Brain microvascular endothelial cell (primary cell): Measurements from ENCODE around the gene POU6F2.

Source experiments
- DNase-seq: peaks from one replicate; pipeline ENCODE4 v3.0.0-alpha.2; 2020
- H3K27ac ChIP-seq: fragments of 250-450 bp; sonication (Bioruptor Pico); 2 replicates; pipeline ENCODE4 v1.5.1; 2020; ENCODE audit warnings: mild to moderate bottlenecking, moderate library complexity
- H3K27me3 ChIP-seq: fragments of 250-450 bp; sonication (Bioruptor Pico); replicated peaks from 2 replicates; pipeline ENCODE4 v1.5.1; 2020; ENCODE audit warnings: mild to moderate bottlenecking
- H3K36me3 ChIP-seq: fragments of 250-450 bp; sonication (Bioruptor Pico); replicated peaks from 2 replicates; pipeline ENCODE4 v1.5.1; 2020; ENCODE audit warnings: mild to moderate bottlenecking
- H3K4me3 ChIP-seq: 2 replicates; pipeline ENCODE4 v1.5.1; 2011; ENCODE audit warnings: low read depth, mild to moderate bottlenecking, control low read depth, low read length, moderate library complexity
- in situ Hi-C: cut with HindIII; loops from 2 replicates; pipeline ENCODE4 v1.10.0; 2017; ENCODE audit warnings: low sequenced_read_pairs, low pct_ligation_motif_present
- TF ChIP-seq, protein P1 (sequence below): IDR thresholded peaks from 2 replicates; pipeline ENCODE4 v1.5.1; 2011; ENCODE audit warnings: low read depth, mild to moderate bottlenecking, moderate library complexity, low read length, control low read depth, inconsistent platforms; ENCODE audit errors: missing control alignments

The POU6F2 gene

DNA sequence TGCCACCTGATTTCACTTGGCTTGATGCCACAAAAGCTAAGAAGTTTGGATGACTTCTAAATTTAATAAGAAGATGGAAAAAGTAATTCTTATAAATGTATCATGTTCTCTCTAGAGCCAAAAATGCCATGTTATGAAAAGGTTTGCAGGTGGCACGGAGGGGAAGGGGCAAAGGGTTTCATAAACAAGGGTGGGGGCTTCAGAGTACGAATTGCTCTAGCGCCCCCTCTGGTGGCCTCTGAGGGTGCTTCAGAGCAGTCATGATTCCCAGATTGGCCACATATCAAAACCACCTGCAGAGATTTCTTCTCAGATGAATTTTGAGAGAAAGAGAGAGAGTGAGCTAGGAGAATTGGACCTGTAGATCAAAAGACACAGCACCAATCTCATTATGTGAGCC is 379.9 kb downstream of the POU6F2 start:
- H3K4me3 ChIP-seq = no peak overlapping the region
- no peaks in the 10 kb centered on the region for H3K27me3 ChIP-seq
- TF ChIP-seq, protein P1, sequence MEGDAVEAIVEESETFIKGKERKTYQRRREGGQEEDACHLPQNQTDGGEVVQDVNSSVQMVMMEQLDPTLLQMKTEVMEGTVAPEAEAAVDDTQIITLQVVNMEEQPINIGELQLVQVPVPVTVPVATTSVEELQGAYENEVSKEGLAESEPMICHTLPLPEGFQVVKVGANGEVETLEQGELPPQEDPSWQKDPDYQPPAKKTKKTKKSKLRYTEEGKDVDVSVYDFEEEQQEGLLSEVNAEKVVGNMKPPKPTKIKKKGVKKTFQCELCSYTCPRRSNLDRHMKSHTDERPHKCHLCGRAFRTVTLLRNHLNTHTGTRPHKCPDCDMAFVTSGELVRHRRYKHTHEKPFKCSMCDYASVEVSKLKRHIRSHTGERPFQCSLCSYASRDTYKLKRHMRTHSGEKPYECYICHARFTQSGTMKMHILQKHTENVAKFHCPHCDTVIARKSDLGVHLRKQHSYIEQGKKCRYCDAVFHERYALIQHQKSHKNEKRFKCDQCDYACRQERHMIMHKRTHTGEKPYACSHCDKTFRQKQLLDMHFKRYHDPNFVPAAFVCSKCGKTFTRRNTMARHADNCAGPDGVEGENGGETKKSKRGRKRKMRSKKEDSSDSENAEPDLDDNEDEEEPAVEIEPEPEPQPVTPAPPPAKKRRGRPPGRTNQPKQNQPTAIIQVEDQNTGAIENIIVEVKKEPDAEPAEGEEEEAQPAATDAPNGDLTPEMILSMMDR = peak; percentile 56
- in situ Hi-C loops = no loop called here
- no peak overlapping the region for H3K27ac ChIP-seq
- H3K36me3 ChIP-seq = no peaks in the 10 kb centered on the region
- DNase-seq = no peak

DNA sequence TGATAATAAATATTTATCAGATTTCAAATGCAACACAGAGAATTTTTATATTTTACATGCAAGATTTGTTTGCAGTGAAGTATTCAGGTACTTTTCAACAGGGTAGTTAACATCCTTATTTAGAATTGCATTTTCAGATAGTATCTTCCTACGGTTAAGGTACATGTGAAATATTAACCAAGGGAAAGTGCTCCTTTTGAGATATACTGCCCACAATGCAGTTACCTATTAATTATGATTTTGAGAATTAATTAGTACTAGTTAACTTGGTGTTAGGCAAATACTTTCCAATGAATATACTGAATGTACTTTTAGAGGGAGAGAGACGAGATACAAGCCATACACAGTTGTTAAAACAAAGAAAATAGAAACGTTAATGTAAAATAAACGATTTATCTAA is 382.3 kb downstream of the POU6F2 start:
- Histone ChIP-seq H3K36me3 (no peaks in the 10 kb centered on the region), H3K4me3 (no peak overlapping the region), H3K27me3 (no peaks in the 10 kb centered on the region), H3K27ac (no peak overlapping the region)
- no peak for DNase-seq
- TF ChIP-seq, protein P1 = no peak
- in situ Hi-C loops = no loop called here

DNA sequence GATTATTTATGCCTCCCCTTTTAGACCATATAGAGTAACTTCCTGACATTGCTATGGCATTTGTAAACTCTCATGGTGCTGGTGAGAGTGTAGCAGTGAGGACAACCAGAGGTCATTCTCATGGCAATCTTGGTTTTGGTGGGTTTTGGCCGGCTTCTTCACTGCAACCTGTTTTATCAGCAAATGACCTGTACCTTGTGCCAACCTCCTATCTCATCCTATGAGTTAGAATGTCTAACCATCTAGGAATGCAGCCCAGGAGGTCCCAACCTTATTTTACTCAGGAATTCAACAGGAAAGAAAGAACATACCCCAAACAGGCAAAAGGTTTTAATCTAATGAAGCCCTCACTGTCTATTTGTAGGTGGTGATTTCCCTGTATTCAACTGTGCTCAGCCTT is 383.1 kb downstream of the POU6F2 start:
- TF ChIP-seq, protein P1 = no peak
- DNase-seq = no peak
- Histone ChIP-seq H3K4me3 (no peak overlapping the region), H3K36me3 (no peaks in the 10 kb centered on the region), H3K27me3 (no peaks in the 10 kb centered on the region), H3K27ac (no peak overlapping the region)
- in situ Hi-C loops = no loop called here

DNA sequence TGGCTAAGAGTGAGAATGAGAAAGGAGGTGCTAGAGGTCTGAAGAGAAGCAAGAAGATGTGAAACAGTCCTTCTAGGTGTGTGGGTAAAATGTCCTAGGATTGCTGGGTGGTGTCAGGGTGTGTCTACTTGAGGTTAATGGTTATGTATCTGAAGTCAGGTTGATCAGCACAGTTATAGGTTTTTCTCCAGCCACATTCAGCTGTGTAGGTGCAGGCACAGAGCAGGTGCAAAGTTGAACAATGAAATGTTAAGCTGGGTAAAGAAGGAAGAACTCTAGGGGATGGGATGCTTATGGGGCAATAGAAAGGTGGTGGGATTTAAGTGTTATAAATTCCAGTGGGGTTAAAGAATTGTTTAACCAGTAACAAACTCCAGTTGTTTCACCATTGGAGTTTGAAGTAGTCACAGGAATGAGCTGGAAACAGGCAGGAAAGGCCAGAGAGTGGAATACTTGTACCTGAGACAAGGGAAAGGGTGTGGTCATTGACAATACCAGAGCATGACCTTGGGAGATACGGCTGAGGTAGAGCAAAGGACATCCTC is 388.1 kb downstream of the POU6F2 start:
- in situ Hi-C loops = no loop called here
- no peak for DNase-seq
- Histone ChIP-seq H3K36me3 (no peaks in the 10 kb centered on the region), H3K4me3 (no peak overlapping the region), H3K27me3 (no peaks in the 10 kb centered on the region), H3K27ac (no peak overlapping the region)
- TF ChIP-seq, protein P1 = no peak

DNA sequence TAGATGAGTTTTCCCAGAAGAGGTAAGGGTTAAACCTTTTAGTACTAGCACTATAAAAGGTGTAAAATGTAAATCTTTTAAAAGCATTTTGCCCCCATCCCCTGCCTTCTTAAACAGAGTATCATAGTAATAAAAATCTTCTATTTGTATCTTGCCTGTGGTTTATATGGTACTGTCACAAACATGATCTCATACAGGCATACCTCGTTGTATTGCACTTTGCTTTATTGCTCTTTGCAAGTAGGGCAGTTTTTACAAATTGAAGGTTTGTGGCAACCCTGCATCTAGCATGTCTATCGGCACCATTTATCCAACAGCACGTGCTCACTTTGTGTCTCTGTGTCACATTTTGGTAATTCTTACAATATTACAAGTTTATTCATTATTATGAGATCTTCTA is 389.7 kb downstream of the POU6F2 start:
- Histone ChIP-seq H3K4me3 (no peak overlapping the region), H3K27ac (no peak overlapping the region)
- in situ Hi-C loops = no loop called here

More for the DNA sequence above, 389.7 kb downstream of the POU6F2 start:
- TF ChIP-seq, protein P1 = no peak
- no peak for DNase-seq
- no peaks in the 10 kb centered on the region for H3K36me3 ChIP-seq
- no peaks in the 10 kb centered on the region for H3K27me3 ChIP-seq
